Thymus (tissue), 11 donors: ENCODE results near the gene PGAP6. TPM values are rescaled to one million over a fixed set of nuclear protein-coding genes. Genes with fewer than 3 reads are reported as not detected.
"Not testable (repeated sequence)": the region's sequence is repeated elsewhere in the genome, so short reads cannot be mapped to it uniquely, and the experiment has no call there.

Experiments used
- DNase-seq, 9 donors: peaks; one replicate each; pipeline ENCODE4 v3.0.0-alpha.2; 2013; ENCODE audit warnings: low spot score in 9 of 9, low read depth in 6 of 9, missing footprints in 1 of 9
- H3K27ac ChIP-seq, 2 donors: one replicate each; pipeline ENCODE4 v1.5.1; 2013; ENCODE audit warnings: control low read depth in 1 of 2, low read depth in 1 of 2, low read length in 1 of 2, mild to moderate bottlenecking in 1 of 2, moderate library complexity in 1 of 2
- H3K27me3 ChIP-seq, 2 donors: one replicate each; pipeline ENCODE4 v1.5.1; 2013; ENCODE audit warnings: low read length in 1 of 2; ENCODE audit not compliant: control insufficient read depth in 2 of 2, insufficient read depth in 1 of 2
- H3K36me3 ChIP-seq, 2 donors: one replicate each; pipeline ENCODE4 v1.5.1; 2013; ENCODE audit warnings: low read length in 1 of 2, mild to moderate bottlenecking in 1 of 2, moderate library complexity in 1 of 2; ENCODE audit not compliant: control insufficient read depth in 2 of 2, insufficient read depth in 2 of 2
- H3K4me1 ChIP-seq, 2 donors: one replicate each; pipeline ENCODE4 v1.5.1; 2013; ENCODE audit warnings: low read length in 2 of 2; ENCODE audit not compliant: control insufficient read depth in 2 of 2, insufficient read depth in 2 of 2
- H3K4me3 ChIP-seq, 2 donors: one replicate each; pipeline ENCODE4 v1.5.1; 2013; ENCODE audit warnings: low read length in 2 of 2, control low read depth in 1 of 2, mild to moderate bottlenecking in 1 of 2
- H3K9me3 ChIP-seq, 2 donors: one replicate each; pipeline ENCODE4 v1.5.1; 2013; ENCODE audit warnings: low read length in 1 of 2, mild to moderate bottlenecking in 1 of 2; ENCODE audit not compliant: control insufficient read depth in 2 of 2, insufficient read depth in 1 of 2
- WGBS: extraction: QIAGEN DNeasy Blood & Tissue Kit; methylation state at CpG from one replicate; pipeline ENCODE4 v1.1.7; 2013; 5-methylcytosine and 5-hydroxymethylcytosine counted together
- polyA plus RNA-seq: library from polyadenylated mRNA; stranded (reverse); fragments of 200-250 nt; gene quantifications from one replicate; pipeline ENCODE4 v1.2.3, GENCODE V29; 2013
- total RNA-seq: library from RNA; stranded (reverse); fragments of 120-200 nt; gene quantifications from one replicate; pipeline ENCODE4 v1.2.4, GENCODE V29; 2013
- donor health status: healthy.

Gene PGAP6
- total and polyA plus RNA-seq, 2 donors, result 22.1 to 47.4 TPM

- not testable (repeated sequence) for H3K27me3 ChIP-seq, H3K9me3 ChIP-seq, H3K4me1 ChIP-seq, H3K27ac ChIP-seq, DNase-seq, H3K36me3 ChIP-seq, H3K4me3 ChIP-seq
- WGBS, result 94% methylated on average over 6 of the region's 6 CpGs
Observed at GRCh38 chr16:331181-331814, 50.5 kb downstream of the PGAP6 start.

GRCh38 chr16:330741-331140 is 51.0 kb downstream of the PGAP6 start:
- H3K27ac ChIP-seq, result no peak overlapping the region
- H3K9me3 ChIP-seq, result no peaks in the 10 kb centered on the region
- H3K27me3 ChIP-seq, result no peaks in the 10 kb centered on the region
- 94% methylated on average over 2 of the region's 2 CpGs for WGBS
- H3K4me1 ChIP-seq, result peaks cover 2 to 3% of the 10 kb centered on the region in 2 donors
- peaks cover 0 to 8% of the 10 kb centered on the region in 2 donors for H3K36me3 ChIP-seq
- H3K4me3 ChIP-seq, result no peak overlapping the region
- no peak for DNase-seq

GRCh38 chr16:325375-326145 is 56.2 kb downstream of the PGAP6 start:
- 78% methylated on average over 28 of the region's 28 CpGs for WGBS
- H3K9me3 ChIP-seq, result no peaks in the 10 kb centered on the region
- no peak for DNase-seq
- H3K27ac ChIP-seq, result peak overlapping the region in 1 of 2 donors; percentile 52
- H3K36me3 ChIP-seq, result peaks cover 6% of the 10 kb centered on the region in 2 donors
- peak overlapping the region in 1 of 2 donors; percentile 42 for H3K4me3 ChIP-seq
- no peaks in the 10 kb centered on the region for H3K27me3 ChIP-seq
- H3K4me1 ChIP-seq, result peaks cover 21 to 23% of the 10 kb centered on the region in 2 donors

- H3K36me3 ChIP-seq, result peaks cover 5 to 6% of the 10 kb centered on the region in 2 donors
- peak in 4 of 9 donors; percentile 17 to 63 (median 41) for DNase-seq
- peak overlapping the region; percentile 10 to 42 for H3K4me3 ChIP-seq
- no peaks in the 10 kb centered on the region for H3K9me3 ChIP-seq
- H3K27ac ChIP-seq, result peak overlapping the region; percentile 41 to 74
- WGBS, result 15% methylated on average over 55 of the region's 55 CpGs
- H3K4me1 ChIP-seq, result peaks cover 21 to 23% of the 10 kb centered on the region in 2 donors
- no peaks in the 10 kb centered on the region for H3K27me3 ChIP-seq
Observed at GRCh38 chr16:324451-325334, 57.1 kb downstream of the PGAP6 start.

GRCh38 chr16:324201-324450 is 57.7 kb downstream of the PGAP6 start:
- Histone ChIP-seq H3K9me3 (no peaks in the 10 kb centered on the region), H3K27ac (no peak overlapping the region), H3K4me1 (peaks cover 21 to 23% of the 10 kb centered on the region in 2 donors), H3K4me3 (no peak overlapping the region), H3K36me3 (peaks cover 10 to 12% of the 10 kb centered on the region in 2 donors), H3K27me3 (no peaks in the 10 kb centered on the region)
- WGBS, result 91% methylated on average over 17 of the region's 17 CpGs
- DNase-seq, result no peak

GRCh38 chr16:322476-323143 is 59.2 kb downstream of the PGAP6 start:
- Histone ChIP-seq H3K36me3 (peaks cover 23% of the 10 kb centered on the region in 2 donors), H3K4me3 (no peak overlapping the region), H3K27ac (no peak overlapping the region), H3K4me1 (peaks cover 21 to 31% of the 10 kb centered on the region in 2 donors), H3K27me3 (no peaks in the 10 kb centered on the region), H3K9me3 (no peaks in the 10 kb centered on the region)
- WGBS, result 99% methylated on average over 13 of the region's 13 CpGs
- DNase-seq, result no peak

GRCh38 chr16:321532-321931 is 60.2 kb downstream of the PGAP6 start:
- no peak for DNase-seq
- Histone ChIP-seq H3K4me3 (no peak overlapping the region), H3K36me3 (peaks cover 24 to 26% of the 10 kb centered on the region in 2 donors), H3K4me1 (peaks cover 21 to 31% of the 10 kb centered on the region in 2 donors), H3K27me3 (no peaks in the 10 kb centered on the region), H3K27ac (no peak overlapping the region), H3K9me3 (no peaks in the 10 kb centered on the region)
- WGBS, result 94% methylated on average over 9 of the region's 9 CpGs
